Suprapubic skin (tissue), 3 donors: ENCODE results near the gene TARBP1.

Source experiments
- POLR2A ChIP-seq, 2 donors: fragments of 450-650 bp; IDR thresholded peaks; one replicate each; pipeline ENCODE4 v1.6.1; 2017; ENCODE audit warnings: antibody characterized with exemption in 2 of 2, mild to moderate bottlenecking in 2 of 2, moderate library complexity in 2 of 2
- TF ChIP-seq, protein P1 (sequence below), 2 donors: fragments of 200-600 bp in 1 of 2; fragments of 450-650 bp in 1 of 2; sonication (generic) in 1 of 2; IDR thresholded peaks; one replicate each; pipeline ENCODE4 v1.5.1; 2016 to 2019; ENCODE audit warnings: antibody characterized with exemption in 2 of 2, mild to moderate bottlenecking in 1 of 2, moderate library complexity in 1 of 2

DNA sequence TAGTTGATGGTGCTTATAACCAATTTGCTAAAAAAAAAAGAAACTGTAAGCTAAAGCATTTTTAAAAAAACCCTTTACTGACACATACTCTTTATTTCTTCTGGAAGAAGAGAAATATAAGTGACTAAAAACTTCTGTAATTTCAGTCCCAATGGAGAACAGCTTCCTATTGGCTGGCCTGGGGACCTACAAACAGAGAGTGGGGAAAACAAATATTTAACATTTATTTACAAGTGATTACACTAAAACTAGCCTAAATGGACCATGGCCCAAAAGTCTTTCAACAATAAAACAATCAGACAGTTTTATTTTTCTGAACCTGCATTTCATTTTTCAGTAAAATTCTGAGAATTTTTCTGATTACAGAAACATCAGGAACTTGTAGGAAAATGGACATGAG, 15.2 kb downstream of the TARBP1 start:
- TF ChIP-seq, protein P1, sequence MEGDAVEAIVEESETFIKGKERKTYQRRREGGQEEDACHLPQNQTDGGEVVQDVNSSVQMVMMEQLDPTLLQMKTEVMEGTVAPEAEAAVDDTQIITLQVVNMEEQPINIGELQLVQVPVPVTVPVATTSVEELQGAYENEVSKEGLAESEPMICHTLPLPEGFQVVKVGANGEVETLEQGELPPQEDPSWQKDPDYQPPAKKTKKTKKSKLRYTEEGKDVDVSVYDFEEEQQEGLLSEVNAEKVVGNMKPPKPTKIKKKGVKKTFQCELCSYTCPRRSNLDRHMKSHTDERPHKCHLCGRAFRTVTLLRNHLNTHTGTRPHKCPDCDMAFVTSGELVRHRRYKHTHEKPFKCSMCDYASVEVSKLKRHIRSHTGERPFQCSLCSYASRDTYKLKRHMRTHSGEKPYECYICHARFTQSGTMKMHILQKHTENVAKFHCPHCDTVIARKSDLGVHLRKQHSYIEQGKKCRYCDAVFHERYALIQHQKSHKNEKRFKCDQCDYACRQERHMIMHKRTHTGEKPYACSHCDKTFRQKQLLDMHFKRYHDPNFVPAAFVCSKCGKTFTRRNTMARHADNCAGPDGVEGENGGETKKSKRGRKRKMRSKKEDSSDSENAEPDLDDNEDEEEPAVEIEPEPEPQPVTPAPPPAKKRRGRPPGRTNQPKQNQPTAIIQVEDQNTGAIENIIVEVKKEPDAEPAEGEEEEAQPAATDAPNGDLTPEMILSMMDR (IDR thresholded peaks at IDR 0.05), result no peak
- TF ChIP-seq POLR2A (IDR thresholded peaks at IDR 0.05), result no peak
